Measurements from ENCODE around the gene SLC12A7.
"Not testable (repeated sequence)": the region's sequence is repeated elsewhere in the genome, so short reads cannot be mapped to it uniquely, and the experiment has no call there.

SLC12A7 gene

DNA sequence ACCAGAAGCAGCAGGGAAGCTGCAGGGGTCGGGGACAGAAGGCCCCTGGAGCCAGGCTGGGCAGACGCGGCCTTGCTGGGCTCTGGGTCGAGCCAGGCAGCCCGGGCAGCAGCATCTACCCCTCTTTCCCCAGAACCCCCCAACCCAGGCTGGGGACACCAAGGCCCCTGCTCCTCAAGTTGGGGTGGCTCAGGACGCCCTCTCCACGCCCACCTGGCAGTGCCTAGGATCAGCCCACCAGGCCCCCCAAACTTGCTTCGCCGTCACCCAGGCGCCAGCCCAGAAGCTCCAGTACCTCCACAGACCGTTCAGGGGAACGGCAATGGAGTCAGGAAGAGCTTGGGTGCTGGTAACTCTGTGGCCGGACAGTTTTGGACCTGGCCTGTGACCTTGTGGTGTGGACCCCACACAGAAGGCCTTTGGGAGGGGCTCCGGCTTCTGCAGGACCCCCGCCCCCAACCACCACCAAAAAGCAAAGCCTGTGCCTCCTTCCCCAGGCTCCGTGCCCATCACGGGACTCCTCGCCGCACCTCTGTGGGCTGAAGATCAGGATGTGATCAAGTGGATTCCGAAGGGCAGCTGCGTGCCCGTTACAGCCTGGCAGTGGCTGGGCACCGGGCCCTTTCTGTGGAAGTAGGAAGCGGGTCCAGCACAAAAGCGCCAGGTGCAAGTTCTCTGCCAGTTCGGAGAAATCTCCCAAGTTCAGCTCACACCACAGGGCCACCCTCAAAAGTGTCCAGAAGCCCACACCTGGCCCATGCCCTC is 2.1 kb downstream of the SLC12A7 start:
- DNase-seq, result no peak

DNA sequence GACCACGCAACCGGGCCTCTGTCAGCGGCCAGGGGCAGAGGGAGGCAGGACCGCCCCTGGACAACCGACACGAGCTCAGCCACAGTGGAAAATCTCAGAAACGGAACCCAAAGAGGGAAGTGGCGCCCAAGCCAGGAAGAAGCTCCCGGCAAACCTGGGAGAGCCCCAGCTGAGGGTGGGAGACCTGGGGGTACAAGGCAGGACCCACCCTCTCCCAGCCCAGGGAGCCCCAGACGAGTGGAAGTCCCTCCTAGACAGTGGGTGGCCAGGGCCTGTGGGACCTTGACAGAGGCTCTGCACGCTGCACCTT is 3.0 kb downstream of the SLC12A7 start:
- DNase-seq, result no peak

DNA sequence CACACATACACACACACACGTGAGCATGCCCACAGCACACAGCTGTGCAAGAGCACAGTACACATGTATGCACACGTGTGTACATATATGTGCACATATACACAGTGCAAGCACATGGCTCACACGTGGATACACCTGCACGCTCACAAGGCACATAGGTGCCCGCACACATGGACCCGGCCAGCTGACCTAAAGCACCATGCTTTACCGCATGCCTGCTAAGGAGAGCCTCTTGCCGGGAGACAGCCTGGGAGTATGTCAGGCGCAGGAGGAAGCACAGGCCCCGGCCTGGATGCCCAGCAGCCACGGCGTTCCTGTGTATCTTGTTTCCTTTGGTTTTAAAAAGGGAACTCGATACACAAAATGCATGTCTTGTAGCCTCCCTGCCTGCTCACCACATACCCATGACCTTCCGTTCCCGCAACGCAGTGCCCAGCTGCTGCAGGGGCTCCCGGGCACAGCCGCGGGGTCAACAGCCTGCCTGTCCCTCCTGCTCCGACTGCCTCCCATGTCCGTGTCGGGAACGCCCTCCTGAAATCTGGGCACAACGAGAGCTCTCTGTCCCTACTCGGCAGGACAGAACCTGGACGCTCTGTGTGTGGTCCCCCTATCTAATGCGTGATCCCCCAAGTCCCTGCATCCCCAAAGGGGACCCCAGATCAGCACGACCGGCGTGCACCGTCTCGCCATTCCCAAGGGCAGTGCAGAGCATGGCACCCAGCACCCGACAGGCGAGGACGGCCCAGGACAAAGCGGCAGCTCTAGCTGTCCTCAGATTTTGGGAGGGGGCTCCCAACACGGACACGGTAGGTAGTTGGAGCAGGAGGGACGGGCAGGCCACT is 3.6 kb downstream of the SLC12A7 start:
- DNase-seq, result no peak

DNA sequence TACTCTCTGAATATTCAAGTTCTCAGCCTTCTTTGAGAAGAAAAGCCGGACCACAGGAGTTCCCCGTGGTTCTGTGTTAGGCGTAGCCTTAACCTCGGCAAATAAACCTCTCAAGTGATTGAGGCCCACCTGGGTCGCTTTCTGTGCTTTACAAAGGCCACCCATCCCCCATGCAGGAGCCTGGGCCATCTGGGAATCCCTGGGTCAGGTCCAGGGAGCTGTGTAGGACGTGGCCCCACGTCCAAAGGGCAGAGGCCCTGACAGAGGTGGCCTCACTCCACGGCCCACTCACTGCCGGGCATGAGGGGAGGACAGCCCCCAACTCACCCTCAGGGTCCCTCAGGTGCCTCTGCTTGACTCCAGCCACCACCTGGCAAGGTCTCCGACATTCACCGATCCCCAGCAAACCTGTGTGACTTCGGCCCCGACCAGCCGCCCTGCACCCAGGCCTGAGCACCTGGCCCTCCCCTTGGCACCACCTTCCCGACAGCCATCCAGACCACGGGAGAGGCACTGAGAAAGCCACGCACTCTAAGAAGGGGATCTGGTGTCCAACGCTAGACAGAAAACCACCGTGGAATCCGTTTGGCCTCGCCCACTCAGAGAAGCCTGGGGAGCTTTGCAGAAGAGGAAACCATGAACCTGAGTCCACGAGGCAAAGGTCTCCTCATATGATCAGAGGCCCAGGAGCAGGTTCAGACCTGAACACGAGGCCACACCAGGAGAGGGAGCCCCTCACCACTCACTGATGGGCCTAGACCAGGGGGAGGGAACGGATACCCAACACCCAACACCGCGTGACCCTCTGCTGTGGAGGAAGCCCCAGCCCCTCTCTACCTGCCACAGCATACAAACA is 4.5 kb downstream of the SLC12A7 start:
- no peak for DNase-seq

DNA sequence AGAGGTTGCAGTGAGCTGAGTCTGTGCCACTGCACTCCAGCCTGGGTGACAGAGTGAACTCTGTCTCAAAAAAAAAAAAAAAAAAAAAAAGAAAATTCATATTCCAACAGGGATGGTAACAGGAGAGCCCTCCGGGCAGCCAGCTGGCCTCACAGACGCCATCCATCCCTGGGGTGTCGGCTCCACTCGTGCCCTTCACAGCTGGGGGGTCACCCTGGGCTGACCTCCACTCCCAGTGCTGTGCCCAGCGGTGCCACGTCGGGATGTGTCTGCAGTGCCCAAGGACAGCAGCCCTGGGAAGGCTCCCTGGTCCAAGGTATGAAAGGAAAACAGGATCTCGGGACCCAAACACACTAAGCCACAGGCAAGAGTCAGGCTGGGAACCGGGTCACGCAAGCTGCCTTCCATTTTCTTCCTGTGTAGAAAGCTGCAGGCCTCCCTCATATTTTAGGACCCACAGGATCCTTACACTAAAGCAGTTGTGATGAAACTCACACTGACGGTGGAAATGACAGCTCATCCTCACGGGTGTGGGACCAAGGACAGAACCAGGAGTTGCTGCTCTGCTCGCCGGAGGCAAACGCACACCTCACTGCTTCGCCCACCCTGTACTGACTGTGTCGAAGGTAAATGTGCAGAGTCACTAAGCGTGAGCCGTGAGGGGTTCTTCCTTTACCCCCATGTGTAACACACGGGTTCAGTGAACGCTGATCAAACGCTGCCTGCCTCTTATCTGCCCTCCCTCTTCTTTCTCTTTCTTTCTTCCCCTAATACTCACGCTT is 5.3 kb downstream of the SLC12A7 start:
- DNase-seq, result no peak

DNA sequence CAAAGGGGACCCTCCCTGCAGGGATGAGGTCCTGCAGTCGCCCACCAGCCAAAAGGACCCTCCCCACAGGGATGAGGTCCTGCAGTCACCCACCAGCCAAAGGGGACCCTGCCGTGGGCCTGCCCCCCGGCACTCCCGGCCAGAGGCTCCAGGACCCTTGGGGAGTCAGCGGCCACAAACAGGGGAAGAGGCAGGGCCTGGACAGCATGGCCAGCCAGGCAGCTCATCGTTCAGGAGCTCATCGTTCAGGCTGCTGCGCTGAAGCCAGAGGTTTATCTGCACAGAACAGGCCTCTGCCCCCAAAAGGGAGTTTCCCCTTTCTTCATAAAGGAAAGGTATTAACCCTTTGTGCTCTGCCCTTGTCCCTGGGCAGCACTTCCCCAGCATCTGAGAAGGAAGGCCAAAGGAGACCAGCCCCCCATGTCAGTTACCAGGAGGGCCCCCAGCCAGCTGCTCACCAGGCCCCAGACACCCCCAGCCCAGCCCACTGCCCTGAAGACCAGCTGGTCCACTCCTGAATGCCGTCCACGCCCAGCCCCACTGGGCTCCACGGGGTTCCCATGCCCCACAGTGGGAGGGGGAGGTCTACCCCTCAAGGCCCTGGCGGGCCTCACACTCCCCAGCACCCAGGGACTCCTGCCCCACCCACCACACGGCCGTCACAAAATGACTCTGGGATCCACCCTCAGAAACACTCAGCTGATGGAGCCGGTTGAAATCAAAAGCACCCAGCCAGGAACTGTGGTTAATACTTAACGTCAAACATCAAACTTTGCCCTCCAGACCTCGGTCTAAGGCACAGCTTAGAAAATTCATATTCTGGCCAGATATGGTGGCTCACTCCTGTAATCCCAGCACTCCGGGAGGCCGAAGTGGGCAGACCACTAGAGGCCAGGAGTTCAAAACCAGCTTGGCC is 6.3 kb downstream of the SLC12A7 start:
- no peak for DNase-seq

DNA sequence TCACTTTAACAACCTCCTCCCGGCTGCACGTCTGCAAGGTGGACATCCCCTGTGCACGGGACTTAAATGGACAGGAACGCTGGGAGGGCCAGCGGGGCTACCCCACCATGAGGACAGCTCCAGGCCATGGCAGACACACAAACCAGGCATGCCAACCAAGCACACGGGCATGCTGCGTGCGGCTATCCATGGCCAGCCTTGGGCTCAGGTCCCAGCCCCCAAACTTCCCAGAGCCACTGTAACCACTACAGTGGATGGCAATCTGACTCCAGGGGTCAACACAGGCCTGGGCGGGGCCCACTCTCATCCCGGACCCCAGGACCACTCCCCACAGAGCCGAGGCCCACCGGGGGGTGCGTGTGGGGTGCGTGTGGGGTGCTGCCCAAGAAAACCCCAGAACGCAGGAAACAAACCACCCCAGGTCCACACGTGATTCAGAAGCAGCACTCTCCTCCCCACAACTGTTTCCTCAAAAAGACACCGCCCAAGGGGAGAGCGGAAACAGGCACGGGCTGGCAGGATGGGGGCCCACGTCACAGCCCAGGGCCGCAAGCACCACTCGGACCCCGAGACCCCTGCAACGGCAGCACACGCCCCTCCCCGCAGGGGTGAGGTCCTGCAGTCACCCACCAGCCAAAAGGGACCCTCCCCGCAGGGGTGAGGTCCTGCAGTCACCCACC is 7.4 kb downstream of the SLC12A7 start:
- no peak for DNase-seq

DNA sequence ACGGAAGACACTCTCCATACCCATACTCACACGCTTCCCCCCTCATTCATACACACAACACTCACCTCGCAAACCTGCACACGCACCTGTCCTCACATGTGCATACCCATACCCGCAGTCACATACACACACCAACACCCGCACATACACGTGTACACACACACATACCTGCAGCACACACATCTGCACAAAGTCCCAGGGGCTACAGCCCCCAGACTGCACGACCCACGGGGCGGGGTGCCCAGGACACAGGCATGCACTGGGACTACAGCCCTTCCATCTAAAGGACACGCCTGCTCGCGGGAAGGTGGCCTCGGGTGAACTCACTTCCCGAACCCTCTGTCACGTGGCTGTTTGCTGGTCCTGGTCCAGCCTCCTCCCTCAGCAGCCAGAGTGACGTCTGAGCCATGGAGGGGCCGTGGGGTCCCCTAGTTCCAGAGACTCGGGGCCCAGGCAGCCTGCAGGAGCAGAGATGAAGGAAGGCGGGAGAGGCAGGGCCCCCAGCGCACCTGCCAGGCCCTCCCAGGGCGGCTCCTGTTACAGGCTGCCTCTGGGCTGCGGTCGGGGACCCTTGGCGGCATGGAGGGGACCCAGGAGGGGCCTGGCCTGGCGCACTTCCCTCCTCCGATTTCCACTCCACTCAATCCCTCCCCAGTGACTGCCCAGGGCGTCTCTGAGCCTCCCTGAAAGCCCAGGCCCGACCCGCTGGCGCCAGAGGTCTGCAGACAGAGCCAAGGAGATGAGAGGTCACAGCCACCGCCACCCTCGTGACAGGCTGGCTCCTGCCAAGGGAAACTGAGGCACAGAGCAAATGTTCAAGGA is 8.1 kb downstream of the SLC12A7 start:
- no peak for DNase-seq

DNA sequence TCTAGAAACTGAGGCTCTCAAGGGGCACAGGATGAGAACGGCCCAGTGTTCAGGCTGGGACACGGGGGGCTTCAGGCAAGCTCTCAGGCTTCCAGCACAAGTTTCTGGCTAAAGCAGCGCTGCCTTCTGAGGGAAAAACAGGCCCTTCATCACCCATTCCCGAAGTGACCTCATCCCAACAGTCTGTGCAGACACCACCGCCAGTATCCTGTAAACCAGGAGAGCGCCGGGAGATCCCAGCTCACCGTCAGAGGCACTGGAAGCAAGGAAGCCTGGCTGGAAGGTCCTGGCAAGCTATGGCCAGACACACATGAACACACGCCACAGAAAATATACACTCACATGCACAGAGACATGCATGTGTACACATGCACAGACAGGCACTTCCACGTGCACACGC is 8.8 kb downstream of the SLC12A7 start:
- DNase-seq, result no peak

DNA sequence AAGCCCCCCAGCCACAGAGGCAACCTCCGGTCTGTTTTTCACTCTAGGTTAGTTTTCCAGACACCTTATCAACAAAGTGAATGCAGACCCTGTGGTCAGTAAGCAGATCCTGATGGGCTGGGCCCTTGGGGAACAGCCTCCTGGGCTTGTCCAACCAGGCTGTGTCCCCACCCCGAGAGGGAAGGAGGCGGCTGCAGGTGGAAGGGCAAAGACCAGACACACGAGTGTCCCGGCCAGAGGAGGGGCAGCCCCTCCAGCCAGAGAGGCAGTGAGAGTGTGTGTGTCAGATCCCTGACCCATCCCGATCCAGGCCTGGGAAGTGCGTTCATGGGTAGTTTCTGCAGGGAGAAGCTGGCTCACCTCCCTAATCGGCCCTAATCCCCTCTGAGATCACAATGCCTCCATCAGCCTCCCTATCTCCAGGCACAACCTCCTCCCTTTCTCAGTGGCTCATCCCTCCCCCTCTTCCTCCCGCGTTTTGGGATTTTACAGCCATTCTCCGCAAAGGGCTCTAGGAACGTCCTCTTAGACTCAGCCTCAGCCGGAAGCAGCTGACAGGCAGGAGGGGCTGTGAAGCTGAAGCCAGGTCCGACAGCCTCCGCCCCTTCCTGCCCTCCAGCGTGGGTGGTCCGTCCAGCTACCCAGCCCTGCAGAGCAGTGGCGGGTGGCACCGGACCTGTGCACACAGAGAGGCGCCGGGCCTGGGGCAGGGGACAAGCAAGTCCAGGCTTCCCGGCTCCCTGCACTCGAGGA is 9.7 kb downstream of the SLC12A7 start:
- DNase-seq, result no peak

DNA sequence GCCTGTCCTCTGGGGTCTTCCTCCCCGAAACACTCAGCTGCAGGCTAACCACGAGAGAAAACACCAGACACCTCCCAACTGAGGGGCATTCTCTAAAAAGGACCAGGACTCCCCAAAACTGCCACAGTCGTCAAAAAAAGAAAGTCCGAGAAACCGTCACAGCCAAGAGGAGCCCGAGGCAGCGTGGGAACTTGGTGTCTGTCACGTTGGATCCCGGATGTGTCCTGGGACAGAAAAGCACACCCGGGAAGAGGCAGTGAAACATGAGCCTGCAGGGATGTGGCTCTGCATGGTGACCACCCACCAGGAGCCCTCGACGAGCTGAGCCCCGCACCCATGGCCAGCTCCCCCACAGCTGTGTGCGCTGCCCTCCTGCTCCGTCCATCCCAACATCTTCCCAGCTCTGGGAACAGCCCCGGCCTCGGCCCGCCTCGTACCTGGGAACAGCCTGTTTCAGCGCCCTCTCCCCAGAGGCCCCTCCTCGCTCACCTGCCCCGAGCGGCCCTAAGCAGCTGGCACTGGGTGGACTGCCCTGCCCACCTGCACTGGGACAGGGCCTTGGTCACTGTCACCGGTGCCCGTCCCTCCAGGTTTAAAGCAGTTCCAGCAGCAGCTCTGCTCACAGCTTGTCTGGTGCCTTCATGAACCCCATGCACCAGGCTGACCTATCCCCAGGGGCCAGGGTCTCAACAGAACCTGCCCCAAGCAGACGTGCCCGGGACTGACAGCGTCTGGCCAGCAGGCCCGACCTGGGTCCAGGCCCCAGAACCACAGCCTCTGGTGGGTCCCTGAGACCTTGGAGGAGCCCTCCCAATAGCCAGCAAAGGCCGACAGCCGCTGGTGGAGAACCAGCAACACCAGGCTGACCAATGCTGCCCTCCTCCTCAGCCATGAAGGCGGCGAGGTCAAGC is 10.9 kb downstream of the SLC12A7 start:
- no peak for DNase-seq

DNA sequence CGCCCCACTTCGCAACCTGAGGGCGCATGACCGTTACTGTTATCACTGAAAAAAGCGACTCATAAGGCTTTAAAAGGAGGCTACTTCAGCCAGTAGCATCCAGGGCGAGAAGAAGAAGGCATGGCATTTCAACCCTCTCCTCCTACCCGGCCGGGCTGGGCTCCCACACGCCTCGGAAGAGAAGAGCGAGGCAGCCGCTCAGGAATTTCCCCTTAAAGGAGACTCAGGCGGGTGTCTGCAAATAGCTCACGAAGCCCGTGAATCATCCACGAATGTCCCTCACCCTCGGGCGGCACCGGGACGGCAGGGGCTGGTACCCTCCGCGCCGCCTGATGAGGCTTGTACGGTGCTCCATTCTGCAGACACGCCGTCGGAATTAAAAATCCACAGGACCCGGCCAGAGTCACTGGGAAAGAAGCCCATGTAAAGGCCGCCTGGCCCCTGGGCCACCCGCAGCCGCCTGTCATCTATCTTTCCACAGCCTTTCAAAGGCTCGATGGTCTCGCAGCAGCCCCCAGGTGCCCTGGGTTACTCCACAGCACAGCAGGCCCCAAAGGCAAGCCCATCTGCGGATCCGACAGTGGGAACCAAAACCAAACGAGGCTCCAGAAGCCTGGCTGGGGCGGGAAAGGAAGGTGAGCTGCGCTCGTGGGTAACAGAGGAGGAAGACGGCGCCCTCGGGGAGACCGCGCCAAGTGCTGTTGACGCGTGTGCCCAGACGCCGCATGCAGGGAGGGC is 11.8 kb downstream of the SLC12A7 start:
- DNase-seq, result no peak

DNA sequence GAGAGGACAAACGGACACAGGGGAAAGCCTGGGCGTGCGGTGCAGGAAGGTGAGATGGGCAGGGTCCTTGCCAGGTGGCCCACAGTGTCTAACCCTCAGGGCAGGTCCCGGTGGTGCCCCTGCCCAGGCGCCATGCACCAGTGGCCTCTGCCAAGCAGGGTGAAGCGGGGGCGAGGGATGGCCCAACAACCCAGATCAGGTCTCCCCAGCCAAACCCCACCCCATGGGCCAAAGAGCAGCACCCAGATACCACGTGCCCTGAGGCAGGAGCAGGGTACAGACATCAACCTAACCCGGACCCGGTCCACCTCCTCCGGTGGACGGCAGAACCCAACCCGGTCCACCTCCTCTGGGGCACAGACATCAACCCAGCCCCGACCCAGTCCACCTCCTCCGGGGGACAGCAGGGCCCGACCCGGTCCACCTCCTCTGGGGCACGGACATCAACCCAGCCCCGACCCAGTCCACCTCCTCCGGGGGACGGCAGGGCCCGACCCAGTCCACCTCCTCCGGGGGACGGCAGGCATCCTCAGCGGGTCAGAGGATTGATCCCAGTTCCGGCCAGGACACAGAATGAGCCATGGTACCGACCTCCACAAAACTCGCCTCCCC is 12.8 kb downstream of the SLC12A7 start:
- DNase-seq, result no peak

DNA sequence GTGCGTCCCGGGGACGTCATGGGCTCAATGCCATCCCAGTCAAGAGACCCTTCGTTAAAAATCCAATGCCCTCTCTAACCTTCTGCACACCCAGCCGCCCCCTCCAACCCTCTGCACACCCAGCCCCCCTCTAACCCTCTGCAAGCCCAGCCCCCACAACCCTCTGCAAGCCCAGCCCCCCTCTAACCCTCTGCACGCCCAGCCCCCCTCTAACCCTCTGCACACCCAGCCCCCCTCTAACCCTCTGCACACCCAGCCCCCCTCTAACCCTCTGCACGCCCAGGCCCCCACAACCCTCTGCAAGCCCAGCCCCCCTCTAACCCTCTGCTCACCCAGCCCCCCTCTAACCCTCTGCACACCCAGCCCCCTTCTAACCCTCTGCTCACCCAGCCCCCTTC is 13.9 kb downstream of the SLC12A7 start:
- DNase-seq, result not testable (repeated sequence)

DNA sequence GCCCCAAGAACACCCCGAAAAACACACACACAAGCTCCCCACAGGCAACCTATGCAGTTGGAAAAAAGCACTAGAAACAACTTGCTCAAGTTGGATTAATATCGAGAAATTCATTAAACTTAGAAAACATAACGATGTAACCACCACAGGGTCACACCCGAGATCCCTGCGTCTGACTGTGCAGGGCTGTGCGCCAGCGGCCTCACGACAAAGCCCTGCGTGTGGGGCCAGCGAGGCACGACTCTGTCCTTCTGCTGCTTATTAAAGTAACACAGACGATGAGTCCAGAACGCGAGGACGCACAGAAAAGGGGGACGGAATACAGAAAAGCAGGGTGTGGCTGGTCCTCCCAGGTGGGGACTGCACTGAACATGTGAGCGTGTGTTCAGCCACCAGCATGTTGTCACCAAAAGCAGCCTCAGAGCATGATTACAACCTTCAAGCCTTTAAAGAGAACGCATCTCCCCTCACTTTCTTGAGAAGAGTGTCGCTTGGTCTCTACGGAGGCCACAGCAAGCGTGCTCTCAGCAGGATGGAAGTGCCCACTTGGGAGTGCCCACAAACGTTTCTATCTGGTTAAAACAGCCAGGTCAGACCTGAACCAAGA is 14.4 kb downstream of the SLC12A7 start:
- no peak for DNase-seq

DNA sequence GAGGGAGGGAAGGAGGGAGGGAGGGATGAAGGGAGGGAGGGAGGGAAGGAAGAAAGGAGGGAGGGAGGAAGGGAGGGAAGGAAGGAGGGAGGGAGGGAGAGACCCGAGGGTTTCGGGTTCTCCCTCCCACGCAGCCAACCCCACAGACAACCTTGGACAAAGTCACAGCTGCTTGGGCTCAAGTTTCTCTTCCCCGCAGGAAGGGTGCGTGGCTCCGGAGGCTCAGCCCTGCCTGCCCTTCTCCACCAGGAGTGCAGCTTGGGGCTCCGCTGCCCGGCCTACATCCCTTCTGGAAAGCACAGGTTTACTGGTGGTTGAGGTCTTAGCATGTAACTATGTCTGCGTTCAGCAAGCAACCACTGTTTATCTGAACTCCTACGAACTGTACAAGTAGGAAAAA is 15.0 kb downstream of the SLC12A7 start:
- DNase-seq, result no peak

DNA sequence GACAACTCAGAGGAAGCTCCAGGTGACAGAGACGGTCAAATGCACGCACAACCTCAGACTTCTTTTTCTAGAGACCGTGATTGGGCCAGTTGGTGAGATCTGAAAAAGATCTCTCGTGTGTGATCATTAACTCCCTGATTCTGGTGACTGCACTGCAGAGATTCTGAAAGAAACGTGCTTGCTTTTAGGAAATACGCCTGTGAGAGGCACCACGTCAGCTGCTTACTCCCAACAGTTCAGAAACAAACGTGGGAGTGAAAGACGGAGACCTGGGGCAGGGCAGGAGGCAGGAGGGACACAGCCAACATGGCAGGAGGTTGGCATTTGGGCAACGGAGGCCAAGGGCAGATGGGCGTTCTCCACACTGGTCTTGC is 15.9 kb downstream of the SLC12A7 start:
- DNase-seq, result no peak

Data from NCI-H1930 (cell line).